SJCRH30 (cell line): Measurements from ENCODE around the gene TTC39A. TPM values are rescaled to one million over a fixed set of nuclear protein-coding genes. Genes with fewer than 3 reads are reported as not detected.

Experiments used
- total RNA-seq: library from RNA; depleted of rRNA; stranded (reverse); fragments of >200 nt; shearing (Covaris generic); gene quantifications from 2 replicates; pipeline ENCODE4 v1.2.3, GENCODE V29; 2014; rRNA removed

Gene TTC39A
- total RNA-seq, 1 experiment from 2014 or later, result 0.14 TPM

Other genes starting within 250 kb of the TTC39A start
- gene C1orf185, start 228.3 kb downstream of the TTC39A start, total RNA-seq, result not detected in 2 replicates
- gene RNF11, start 94.3 kb downstream of the TTC39A start, total RNA-seq, result 145 and 160 TPM in 2 replicates
- gene EPS15, start 188.7 kb upstream of the TTC39A start, total RNA-seq, result 30.1 and 34.7 TPM in 2 replicates